NCI-H510A (cell line): ENCODE measurements around the gene DIPK1C.

Experiments
- DNase-seq: peaks from one replicate; lab custom pipeline; 2025; lab: John Stamatoyannopoulos, UW

The DIPK1C gene

GRCh38 chr18:74451148-74451547 is 6.0 kb downstream of the DIPK1C start:
- DNase-seq = no peak

GRCh38 chr18:74450626-74451025 is 6.5 kb downstream of the DIPK1C start:
- no peak for DNase-seq

DNA sequence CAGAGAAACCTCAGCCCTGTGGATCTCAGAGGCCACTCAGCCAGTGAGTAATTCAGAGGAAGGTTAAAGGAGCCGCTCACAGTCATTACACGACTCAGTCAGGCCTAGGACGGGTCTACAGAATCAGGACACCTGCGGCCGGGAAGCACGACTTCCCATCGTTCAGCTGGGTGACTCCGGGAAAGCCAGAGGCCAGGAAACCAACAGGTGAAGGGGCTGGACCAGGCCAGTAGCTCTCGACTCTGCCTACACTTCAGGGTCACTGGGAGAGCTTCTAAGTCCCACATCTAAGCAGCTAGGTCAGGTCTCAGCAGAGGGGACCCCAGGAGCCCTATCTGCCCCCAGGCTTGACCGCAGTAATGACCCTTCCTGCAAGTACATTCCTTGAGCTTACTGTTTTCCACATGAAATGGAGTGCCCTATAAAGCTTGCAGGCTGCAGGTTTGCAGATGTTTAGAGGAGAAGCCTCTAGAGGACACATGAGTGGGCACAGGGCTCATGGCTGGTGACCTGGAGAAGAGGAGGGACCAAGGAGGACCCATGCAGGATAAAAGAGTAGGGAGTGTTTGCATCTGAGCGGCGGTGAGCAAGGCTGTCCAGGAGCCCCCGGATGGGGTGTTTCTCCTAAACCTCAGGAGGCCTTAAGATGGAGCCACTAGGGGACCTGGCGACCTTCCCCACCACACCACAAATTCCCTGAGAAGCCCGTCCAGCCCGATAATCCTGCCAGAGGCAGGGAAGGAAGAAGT is 9.5 kb downstream of the DIPK1C start:
- no peak for DNase-seq

GRCh38 chr18:74446631-74447403 is 10.3 kb downstream of the DIPK1C start:
- DNase-seq = no peak

DNA sequence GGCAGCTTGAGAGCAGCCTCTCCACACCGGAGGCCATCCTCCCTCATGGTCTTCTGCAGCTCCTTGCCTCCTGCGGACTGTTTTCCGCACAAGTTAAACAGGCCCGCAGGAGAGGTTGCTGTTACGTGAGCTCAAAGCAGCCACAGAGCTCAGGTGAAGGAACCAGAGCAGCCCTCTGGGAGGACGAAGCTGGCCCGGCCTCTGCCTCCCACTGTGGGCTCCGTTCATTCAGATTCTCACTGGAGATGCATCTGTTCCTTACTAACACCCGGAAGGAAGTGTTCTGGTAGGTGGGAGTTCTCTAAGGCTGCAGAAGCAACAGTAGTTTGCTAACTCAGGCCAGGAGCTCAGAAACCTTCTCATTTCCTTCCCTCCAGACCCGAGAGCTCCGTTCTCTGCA is 10.9 kb downstream of the DIPK1C start:
- DNase-seq = no peak

- no peak for DNase-seq
Observed at GRCh38 chr18:74445585-74445984, 11.5 kb downstream of the DIPK1C start.

DNA sequence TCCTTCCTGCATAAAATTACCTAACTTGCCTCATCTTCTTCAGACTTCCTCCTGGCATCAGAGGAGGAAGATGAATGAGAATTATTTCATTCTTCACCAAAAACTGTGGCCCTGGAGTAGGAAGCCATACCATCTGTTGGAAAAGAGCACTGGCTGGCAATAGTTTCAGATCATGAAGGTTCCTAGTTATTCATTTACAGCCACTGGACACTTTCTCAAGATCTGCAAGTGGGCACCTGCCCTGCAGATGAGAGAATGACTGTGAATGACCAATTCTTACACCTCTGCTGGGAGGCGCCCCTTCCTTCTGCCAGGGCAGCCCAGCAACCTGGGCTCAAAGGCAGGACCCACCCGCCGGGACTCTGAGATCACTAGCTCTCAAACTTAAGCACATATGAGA is 13.0 kb downstream of the DIPK1C start:
- DNase-seq = no peak

GRCh38 chr18:74440808-74441427 is 16.2 kb downstream of the DIPK1C start:
- no peak for DNase-seq

DNA sequence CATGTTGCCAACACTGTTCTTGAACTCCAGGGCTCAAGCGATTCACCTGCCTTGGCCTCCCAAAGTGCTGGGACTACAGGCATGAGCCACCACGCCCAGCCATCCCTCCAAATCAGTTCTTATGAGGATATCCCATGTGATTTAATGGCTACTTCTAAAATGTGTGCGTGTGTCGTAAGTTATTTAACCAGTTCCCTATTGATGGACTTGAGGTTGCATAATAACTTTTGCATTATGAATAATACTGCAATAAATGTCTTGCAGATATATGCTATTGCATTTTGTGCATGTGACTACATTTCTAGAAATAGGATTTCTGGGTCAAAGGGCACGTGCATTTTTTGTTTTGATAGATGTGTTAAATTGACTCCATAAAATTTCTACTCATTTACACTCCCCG is 19.0 kb downstream of the DIPK1C start:
- no peak for DNase-seq

DNA sequence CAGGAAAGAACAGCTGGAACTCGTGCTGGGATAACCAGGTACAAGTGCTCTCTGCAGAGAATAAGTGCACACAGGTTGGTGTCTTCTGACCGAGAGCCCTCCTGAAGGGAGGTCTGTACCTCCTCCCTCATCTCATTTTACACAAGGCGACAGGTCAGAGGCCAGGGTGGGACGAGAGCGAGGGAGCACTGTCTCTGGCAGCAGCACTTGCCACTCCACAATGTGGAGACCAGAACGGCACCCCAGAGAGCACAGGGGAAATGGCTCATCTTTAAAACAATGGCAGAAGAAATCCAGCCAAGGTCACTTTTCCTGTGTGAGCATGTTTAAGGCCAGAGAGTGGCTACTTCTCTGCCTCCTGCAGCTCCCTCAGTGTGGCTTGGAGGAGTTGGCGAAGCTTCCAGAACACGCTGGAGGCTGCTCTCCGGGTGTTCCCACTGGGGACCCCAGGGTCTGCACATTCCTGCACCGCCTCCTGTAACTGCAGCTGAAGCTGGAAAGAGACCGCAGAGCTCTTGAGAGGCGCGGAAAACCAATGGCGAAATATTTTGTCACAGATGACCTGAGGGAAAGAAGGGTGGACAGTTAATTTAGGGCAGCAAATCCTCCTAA is 20.8 kb downstream of the DIPK1C start:
- DNase-seq = no peak

DNA sequence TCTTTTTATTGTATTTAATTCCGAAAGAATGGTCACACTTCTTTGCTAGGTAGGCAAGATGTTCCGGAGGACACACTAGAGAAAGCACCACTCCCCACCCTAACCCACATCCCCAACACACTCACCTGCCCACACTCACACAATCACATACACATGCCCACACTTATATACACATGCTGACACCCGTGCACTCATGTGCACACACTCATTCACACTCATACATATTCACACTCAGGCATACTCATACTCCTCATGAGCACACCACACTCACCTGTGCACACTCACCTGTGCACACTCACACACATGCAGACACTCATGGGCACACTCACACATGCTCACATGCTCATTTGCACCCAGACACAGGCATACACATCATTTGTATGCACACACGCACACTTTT is 21.4 kb downstream of the DIPK1C start:
- no peak for DNase-seq

- DNase-seq = no peak
Observed at GRCh38 chr18:74434466-74434865, 22.6 kb downstream of the DIPK1C start.

GRCh38 chr18:74430806-74431571 is 26.1 kb downstream of the DIPK1C start:
- DNase-seq = no peak

GRCh38 chr18:74430231-74430630 is 26.9 kb downstream of the DIPK1C start:
- DNase-seq = no peak

DNA sequence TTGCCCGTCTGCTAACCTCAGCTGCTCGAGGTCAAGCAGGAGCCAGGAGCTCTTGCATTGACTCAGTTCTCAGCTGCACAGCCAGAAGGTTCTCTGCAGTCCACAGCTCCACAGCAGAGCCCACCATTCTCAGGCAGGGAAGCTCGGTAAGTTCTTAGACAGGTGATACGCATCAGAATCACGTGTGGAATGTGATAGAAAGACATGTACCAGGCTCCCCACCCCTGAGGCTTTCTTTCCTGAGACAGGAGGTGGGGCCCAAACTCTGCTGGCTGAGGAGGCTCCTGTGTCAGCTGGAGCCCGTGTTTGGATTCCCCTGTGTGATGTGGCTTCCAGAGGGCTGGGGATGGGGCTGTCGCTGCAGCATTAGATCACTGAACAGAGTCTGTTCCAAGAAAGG is 28.0 kb downstream of the DIPK1C start:
- DNase-seq = no peak

DNA sequence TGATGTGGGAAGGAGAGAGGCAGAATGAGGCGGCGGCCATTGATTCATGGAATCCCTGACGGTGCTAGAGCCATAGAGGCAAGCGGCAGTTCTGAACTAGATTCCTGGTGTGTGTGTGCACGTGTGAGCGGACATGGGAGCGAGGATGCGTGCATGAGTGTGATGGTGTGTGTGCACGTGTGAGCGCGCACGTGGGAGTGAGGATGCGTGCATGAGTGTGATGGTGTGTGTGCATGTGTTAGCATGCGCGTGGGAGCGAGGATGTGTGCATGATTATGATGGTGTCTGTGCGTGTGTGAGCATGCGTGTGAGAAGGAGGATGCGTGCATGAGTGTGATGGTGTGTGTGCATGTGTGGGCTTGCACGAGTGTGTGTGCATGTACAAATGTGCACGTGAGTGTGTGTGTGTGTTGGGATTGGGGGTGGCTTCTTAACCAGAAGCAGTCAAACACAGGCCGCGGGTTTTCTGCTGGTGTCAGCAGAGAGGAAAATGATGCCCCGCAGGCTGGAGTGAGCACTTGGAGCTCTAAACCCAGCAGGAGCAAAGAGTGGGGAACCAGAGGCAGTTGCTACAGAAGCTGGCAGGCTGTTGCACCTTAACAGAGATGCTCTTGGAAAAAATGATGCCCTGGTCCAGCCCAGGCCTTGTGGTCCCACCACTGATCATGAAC is 29.5 kb downstream of the DIPK1C start:
- no peak for DNase-seq

DNA sequence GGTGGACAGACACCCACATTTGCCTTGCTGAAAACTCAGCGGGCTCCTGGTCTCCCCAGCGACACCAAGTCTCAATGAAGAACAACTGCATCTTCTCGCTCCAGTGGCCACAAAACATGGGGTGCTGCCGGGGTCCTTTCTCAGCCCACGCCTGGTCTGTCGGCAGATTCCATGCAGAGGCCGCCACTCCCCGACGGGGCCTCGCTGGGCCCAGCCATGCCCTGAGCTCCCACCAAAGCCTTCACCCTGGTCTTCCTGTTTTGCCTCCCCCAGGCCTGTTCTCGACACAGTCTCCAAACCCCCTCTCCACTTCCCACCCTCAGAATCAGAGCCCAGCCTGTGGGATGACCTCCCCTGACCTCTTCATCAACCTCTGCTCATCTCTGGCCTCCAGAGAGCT is 31.2 kb downstream of the DIPK1C start:
- no peak for DNase-seq

- DNase-seq = no peak
Observed at GRCh38 chr18:74425161-74425560, 31.9 kb downstream of the DIPK1C start.

DNA sequence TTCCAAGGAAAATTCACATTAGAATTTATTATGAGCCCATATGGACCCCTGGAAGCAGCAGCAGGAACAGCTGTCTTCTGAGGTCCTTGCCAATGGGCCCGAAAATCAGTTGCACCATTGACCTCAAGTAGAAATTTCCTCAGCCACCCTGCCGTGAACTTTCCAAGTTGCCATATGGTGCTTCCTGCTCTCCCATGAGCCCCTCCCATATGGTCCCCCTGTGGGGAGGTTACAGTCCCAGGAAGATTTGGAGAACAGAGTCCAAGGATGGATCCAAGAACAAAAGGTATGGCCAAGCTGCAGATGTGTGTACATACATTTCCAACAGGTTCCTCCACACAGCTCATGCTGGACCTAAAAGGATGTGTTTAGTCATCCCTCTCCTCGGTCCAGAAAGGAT is 34.6 kb downstream of the DIPK1C start:
- no peak for DNase-seq

DNA sequence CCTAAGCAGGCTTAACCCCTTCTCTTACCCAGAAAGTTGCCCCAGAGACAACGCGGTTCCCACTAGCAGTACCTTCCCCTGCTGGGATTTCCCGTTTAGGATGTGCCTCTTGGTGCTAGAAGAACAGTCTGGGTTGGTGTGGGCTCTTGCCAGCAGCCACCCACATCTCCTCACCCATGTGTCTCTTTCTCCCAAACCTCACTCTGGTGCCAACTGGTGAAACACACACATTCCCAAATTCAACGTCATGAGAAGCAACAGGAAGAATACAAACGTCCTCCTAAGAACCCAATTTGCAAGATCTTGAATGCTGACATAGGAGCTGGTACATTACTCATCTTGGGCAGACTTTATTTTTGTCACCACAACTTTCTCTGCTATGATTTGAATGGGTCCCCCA is 36.2 kb downstream of the DIPK1C start:
- no peak for DNase-seq

DNA sequence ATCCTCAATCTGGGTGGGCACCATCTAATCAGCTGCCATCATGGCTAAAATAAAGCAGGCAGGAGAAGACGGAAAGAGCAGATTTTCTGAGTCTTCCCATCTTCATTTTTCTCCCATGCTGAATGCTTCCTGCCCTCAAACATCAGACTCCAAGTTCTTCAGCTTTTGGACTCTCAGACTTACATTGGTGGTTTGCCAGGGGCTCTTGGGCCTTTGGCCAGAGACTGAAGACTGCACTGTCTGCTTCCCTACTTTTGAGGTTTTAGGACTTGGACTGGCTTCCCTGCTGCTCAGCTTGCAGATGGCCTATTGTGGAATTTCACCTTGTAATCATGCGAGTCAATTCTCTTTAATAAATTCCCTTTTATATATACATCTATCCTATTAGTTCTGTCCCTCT is 36.6 kb downstream of the DIPK1C start:
- no peak for DNase-seq
